Measurements from ENCODE around the gene NCKAP5L. TPM values are rescaled to one million over a fixed set of nuclear protein-coding genes. Genes with fewer than 3 reads are reported as not detected.

NCKAP5L gene
- total and polyA plus RNA-seq, 4 donors: 13.4 to 35.5 (median 24.8) TPM

DNA sequence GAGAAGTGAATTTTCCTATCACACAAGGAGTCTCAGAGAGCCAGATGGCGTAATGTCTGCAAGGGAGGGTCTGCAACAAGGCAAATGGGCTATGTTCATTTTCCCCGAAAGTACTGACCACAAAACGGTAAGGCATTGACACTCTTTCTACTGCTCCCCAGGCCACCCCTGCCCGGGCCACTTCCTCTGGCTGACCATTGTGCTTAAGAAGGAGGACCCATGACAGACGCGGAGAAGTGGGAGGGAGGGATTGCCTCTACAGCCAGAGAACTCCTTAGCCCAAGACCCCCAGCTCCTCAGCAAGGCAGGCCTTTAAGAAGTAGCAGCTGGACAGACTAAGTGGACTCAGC lies 1.2 kb downstream of the NCKAP5L start:
- no peaks in the 10 kb centered on the region for H3K9me3 ChIP-seq (ENCODE audit: control insufficient read depth, insufficient read depth, low read length)
- H3K4me1 ChIP-seq (ENCODE audit: control insufficient read depth, insufficient read depth, low read length): peaks cover 42% of the 10 kb centered on the region
- peaks cover 29% of the 10 kb centered on the region for H3K36me3 ChIP-seq (ENCODE audit: control insufficient read depth, insufficient read depth, low read length)
- peak overlapping the region; percentile 85 for H3K4me3 ChIP-seq (ENCODE audit: low read depth, low read length)
- WGBS (ENCODE audit: insufficient coverage): 0% methylated on average over 1 of the region's 6 CpGs
- no peaks in the 10 kb centered on the region for H3K27me3 ChIP-seq (ENCODE audit: control insufficient read depth, insufficient read depth, low read length)
- DNase-seq (ENCODE audit: low read depth in 4 of 6, low spot score in 6 of 6): peak in 1 of 6 donors; percentile 5
- H3K27ac ChIP-seq (ENCODE audit: low read depth, low read length): peak overlapping the region; percentile 89

GRCh38 chr12:49825971-49826421 lies 2.2 kb downstream of the NCKAP5L start:
- WGBS (ENCODE audit: insufficient coverage): 60% methylated on average over 1 of the region's 4 CpGs
- Histone ChIP-seq H3K4me1 (ENCODE audit: control insufficient read depth, insufficient read depth, low read length) (peaks cover 47% of the 10 kb centered on the region), H3K9me3 (ENCODE audit: control insufficient read depth, insufficient read depth, low read length) (no peaks in the 10 kb centered on the region), H3K36me3 (ENCODE audit: control insufficient read depth, insufficient read depth, low read length) (peaks cover 29% of the 10 kb centered on the region), H3K4me3 (ENCODE audit: low read depth, low read length) (no peak overlapping the region), H3K27ac (ENCODE audit: low read depth, low read length) (no peak overlapping the region), H3K27me3 (ENCODE audit: control insufficient read depth, insufficient read depth, low read length) (no peaks in the 10 kb centered on the region)
- peak in 1 of 6 donors; percentile 23 for DNase-seq (ENCODE audit: low read depth in 4 of 6, low spot score in 6 of 6)

DNA sequence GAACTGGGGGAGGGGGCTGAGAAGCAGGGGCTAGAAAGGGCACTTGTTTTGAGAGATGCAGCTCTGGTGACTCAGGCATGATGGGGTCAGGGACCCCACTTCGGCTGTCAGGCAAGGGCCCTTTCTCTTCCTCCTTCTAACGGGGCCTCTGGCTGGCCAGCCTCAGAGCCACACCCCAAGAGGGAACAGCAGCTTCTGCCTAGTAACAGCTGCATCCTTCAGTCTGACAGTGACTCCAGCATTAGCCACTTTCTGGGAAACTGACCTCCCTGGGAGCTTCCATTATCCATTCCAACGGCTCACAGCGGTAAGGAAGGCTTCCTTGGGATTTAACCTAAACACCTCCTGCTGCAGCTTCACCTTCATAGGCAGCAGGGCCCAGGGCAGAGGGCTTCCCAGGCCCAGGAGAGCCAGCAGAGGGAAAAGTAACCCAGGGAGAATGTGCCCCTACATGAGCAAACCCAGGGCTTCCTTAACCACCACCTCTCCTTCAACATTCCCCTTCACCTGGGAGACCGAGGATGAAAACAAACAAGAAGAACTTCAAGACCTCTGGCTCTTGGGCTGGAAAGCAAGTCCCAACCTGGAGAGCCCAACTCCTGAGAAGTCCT lies 2.7 kb downstream of the NCKAP5L start:
- H3K27ac ChIP-seq (ENCODE audit: low read depth, low read length): no peak overlapping the region
- DNase-seq (ENCODE audit: low read depth in 4 of 6, low spot score in 6 of 6): no peak

DNA sequence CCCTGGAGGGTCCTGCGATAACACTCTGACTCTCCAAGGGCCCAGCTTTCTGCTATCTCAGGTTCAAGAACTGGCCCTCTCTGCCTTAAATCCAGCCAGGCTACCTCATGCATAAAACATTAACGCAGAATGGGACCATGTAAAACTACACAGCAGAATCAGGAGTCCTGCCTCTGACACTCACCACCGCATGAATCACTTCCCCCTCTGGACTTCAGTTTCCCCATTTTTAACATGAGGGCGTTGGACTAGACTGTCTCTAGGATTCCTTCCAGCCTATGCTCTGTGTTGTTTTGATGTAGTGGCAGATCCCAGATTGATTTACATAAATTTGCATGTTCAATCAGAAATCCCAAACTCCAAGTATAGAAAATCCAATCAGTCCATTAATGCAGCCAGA lies 3.3 kb downstream of the NCKAP5L start:
- Histone ChIP-seq H3K9me3 (ENCODE audit: control insufficient read depth, insufficient read depth, low read length) (no peaks in the 10 kb centered on the region), H3K4me1 (ENCODE audit: control insufficient read depth, insufficient read depth, low read length) (peaks cover 51% of the 10 kb centered on the region), H3K4me3 (ENCODE audit: low read depth, low read length) (no peak overlapping the region), H3K27ac (ENCODE audit: low read depth, low read length) (no peak overlapping the region), H3K36me3 (ENCODE audit: control insufficient read depth, insufficient read depth, low read length) (peaks cover 32% of the 10 kb centered on the region), H3K27me3 (ENCODE audit: control insufficient read depth, insufficient read depth, low read length) (no peaks in the 10 kb centered on the region)
- no peak for DNase-seq (ENCODE audit: low read depth in 4 of 6, low spot score in 6 of 6)
- 83% methylated on average over 2 of the region's 4 CpGs for WGBS (ENCODE audit: insufficient coverage)

More for the DNA sequence above, 2.7 kb downstream of the NCKAP5L start:
- Histone ChIP-seq H3K9me3 (ENCODE audit: control insufficient read depth, insufficient read depth, low read length) (no peaks in the 10 kb centered on the region), H3K27me3 (ENCODE audit: control insufficient read depth, insufficient read depth, low read length) (no peaks in the 10 kb centered on the region), H3K4me3 (ENCODE audit: low read depth, low read length) (no peak overlapping the region), H3K36me3 (ENCODE audit: control insufficient read depth, insufficient read depth, low read length) (peaks cover 31% of the 10 kb centered on the region), H3K4me1 (ENCODE audit: control insufficient read depth, insufficient read depth, low read length) (peaks cover 50% of the 10 kb centered on the region)
- 23% methylated on average over 2 of the region's 5 CpGs for WGBS (ENCODE audit: insufficient coverage)

DNA sequence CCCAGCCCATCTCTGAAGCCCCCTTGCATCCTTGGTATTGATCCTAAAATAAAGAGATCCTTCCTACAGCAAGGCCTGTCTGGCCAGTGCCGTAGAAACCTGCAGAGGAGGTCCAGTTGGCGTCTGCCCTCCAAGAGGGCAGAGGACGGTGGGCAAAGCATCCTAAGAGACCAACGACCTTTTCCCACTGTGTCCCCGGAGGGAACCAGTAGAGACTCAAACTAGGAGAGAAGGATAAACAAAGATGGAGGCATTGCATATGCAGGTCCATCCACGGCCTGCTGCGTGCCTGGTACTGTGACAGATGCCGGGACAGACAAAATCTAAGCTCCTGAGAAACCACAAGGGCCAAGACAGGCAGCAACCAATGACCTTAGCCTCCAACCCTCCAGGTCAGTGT lies 3.8 kb downstream of the NCKAP5L start:
- H3K4me3 ChIP-seq (ENCODE audit: low read depth, low read length): no peak overlapping the region
- peaks cover 51% of the 10 kb centered on the region for H3K4me1 ChIP-seq (ENCODE audit: control insufficient read depth, insufficient read depth, low read length)
- peaks cover 32% of the 10 kb centered on the region for H3K36me3 ChIP-seq (ENCODE audit: control insufficient read depth, insufficient read depth, low read length)
- H3K27ac ChIP-seq (ENCODE audit: low read depth, low read length): no peak overlapping the region
- no peaks in the 10 kb centered on the region for H3K27me3 ChIP-seq (ENCODE audit: control insufficient read depth, insufficient read depth, low read length)
- no peak for DNase-seq (ENCODE audit: low read depth in 4 of 6, low spot score in 6 of 6)
- no peaks in the 10 kb centered on the region for H3K9me3 ChIP-seq (ENCODE audit: control insufficient read depth, insufficient read depth, low read length)
- 91% methylated on average over 8 of the region's 8 CpGs for WGBS (ENCODE audit: insufficient coverage)

DNA sequence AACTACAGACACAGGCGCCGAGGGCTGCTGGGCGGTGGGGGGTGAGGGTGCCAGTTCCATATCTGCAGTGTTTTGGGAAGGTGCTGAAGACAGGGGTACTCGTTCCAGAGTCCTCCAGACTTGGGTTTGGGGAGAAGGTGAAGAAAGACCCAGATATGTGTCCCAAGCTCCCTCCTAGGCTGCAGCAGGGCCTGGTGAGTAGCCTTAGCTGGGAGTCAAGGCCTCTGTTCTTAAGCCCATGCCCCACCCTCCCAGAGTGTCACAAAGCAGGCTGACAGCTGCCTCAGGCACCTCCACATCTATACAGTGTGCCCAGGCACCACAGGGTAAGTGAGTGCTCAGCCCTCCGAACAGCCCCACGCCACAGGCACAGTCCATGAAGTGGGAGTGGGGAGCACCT lies 4.3 kb downstream of the NCKAP5L start:
- no peak overlapping the region for H3K4me3 ChIP-seq (ENCODE audit: low read depth, low read length)
- no peak for DNase-seq (ENCODE audit: low read depth in 4 of 6, low spot score in 6 of 6)
- H3K36me3 ChIP-seq (ENCODE audit: control insufficient read depth, insufficient read depth, low read length): peaks cover 32% of the 10 kb centered on the region
- H3K27me3 ChIP-seq (ENCODE audit: control insufficient read depth, insufficient read depth, low read length): no peaks in the 10 kb centered on the region
- H3K9me3 ChIP-seq (ENCODE audit: control insufficient read depth, insufficient read depth, low read length): no peaks in the 10 kb centered on the region
- 100% methylated on average over 3 of the region's 6 CpGs for WGBS (ENCODE audit: insufficient coverage)
- H3K4me1 ChIP-seq (ENCODE audit: control insufficient read depth, insufficient read depth, low read length): peaks cover 50% of the 10 kb centered on the region
- H3K27ac ChIP-seq (ENCODE audit: low read depth, low read length): no peak overlapping the region

- 86% methylated on average over 1 of the region's 1 CpG for WGBS (ENCODE audit: insufficient coverage)
- Histone ChIP-seq H3K9me3 (ENCODE audit: control insufficient read depth, insufficient read depth, low read length) (no peaks in the 10 kb centered on the region), H3K4me3 (ENCODE audit: low read depth, low read length) (no peak overlapping the region), H3K36me3 (ENCODE audit: control insufficient read depth, insufficient read depth, low read length) (peaks cover 32% of the 10 kb centered on the region), H3K4me1 (ENCODE audit: control insufficient read depth, insufficient read depth, low read length) (peaks cover 45% of the 10 kb centered on the region), H3K27me3 (ENCODE audit: control insufficient read depth, insufficient read depth, low read length) (no peaks in the 10 kb centered on the region), H3K27ac (ENCODE audit: low read depth, low read length) (no peak overlapping the region)
- no peak for DNase-seq (ENCODE audit: low read depth in 4 of 6, low spot score in 6 of 6)
Observed at GRCh38 chr12:49823350-49823749, 4.9 kb downstream of the NCKAP5L start.

GRCh38 chr12:49821373-49822287 lies 6.6 kb downstream of the NCKAP5L start:
- H3K27me3 ChIP-seq (ENCODE audit: control insufficient read depth, insufficient read depth, low read length): no peaks in the 10 kb centered on the region
- H3K27ac ChIP-seq (ENCODE audit: low read depth, low read length): no peak overlapping the region
- WGBS (ENCODE audit: insufficient coverage): 58% methylated on average over 4 of the region's 10 CpGs
- H3K36me3 ChIP-seq (ENCODE audit: control insufficient read depth, insufficient read depth, low read length): peaks cover 32% of the 10 kb centered on the region
- no peak for DNase-seq (ENCODE audit: low read depth in 4 of 6, low spot score in 6 of 6)
- no peaks in the 10 kb centered on the region for H3K9me3 ChIP-seq (ENCODE audit: control insufficient read depth, insufficient read depth, low read length)
- no peak overlapping the region for H3K4me3 ChIP-seq (ENCODE audit: low read depth, low read length)
- H3K4me1 ChIP-seq (ENCODE audit: control insufficient read depth, insufficient read depth, low read length): peaks cover 35% of the 10 kb centered on the region

- peaks cover 19% of the 10 kb centered on the region for H3K4me1 ChIP-seq (ENCODE audit: control insufficient read depth, insufficient read depth, low read length)
Observed at GRCh38 chr12:49819786-49820185, 8.4 kb downstream of the NCKAP5L start.

More at GRCh38 chr12:49819786-49820185, 8.4 kb downstream of the NCKAP5L start:
- 90% methylated on average over 2 of the region's 2 CpGs for WGBS (ENCODE audit: insufficient coverage)
- no peaks in the 10 kb centered on the region for H3K9me3 ChIP-seq (ENCODE audit: control insufficient read depth, insufficient read depth, low read length)
- no peaks in the 10 kb centered on the region for H3K27me3 ChIP-seq (ENCODE audit: control insufficient read depth, insufficient read depth, low read length)
- no peak overlapping the region for H3K27ac ChIP-seq (ENCODE audit: low read depth, low read length)
- no peak for DNase-seq (ENCODE audit: low read depth in 4 of 6, low spot score in 6 of 6)
- H3K36me3 ChIP-seq (ENCODE audit: control insufficient read depth, insufficient read depth, low read length): peaks cover 29% of the 10 kb centered on the region
- H3K4me3 ChIP-seq (ENCODE audit: low read depth, low read length): no peak overlapping the region
